Measurements from ENCODE around the gene CLCN1.
A peak's percentile ranks its signal among the peaks of the same experiment; 100 is the strongest.

The CLCN1 gene

DNA sequence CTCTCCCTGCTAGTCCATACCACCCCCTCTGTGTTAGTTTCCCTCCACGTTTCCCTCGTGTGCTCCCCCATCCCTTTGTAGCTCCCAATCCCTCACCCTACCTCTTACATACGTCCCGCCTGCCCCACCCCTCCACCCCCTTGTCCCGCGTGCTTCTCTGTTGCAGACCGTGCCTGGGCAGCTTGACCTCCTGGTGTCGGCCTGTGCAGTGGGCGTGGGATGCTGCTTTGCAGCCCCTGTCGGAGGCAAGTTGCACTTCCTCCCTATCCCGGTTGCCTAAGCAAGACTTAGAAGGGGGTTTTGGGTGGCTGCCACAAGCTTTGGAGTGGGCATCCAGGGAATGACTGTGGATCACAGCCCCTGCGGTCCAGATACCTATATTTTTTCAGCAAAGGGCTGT, 7.7 kb downstream of the CLCN1 start:
- TF ChIP-seq CTCF (IDR thresholded peaks at IDR 0.05; ENCODE audit: low read depth, low read length, missing control alignments), result no peak
- H3K4me3 ChIP-seq (replicated peaks; ENCODE audit: low read depth, low read length), result no peak overlapping the region
- DNase-seq (ENCODE audit: extremely low read depth, low read depth), result no peak

DNA sequence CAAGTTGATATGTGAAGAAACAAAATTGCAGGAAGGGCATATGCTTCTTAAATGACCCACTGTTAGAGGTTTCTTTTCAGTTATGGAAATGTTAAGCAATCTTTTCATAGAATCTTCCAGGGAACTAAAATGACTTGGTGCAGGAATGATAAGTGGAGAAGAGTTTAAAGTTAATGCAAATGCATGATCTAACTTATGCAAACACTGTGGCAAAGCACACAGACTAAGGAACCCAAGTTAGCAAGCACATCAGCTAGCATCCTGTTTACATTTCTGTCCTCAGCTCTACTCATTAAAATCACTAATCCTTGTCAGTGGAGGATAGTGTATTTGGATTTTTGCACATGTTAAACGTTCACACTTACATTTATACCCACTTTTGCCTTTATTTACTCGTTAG, 9.3 kb downstream of the CLCN1 start:
- no peak for TF ChIP-seq CTCF (IDR thresholded peaks at IDR 0.05; ENCODE audit: low read depth, low read length, missing control alignments)
- no peak overlapping the region for H3K4me3 ChIP-seq (replicated peaks; ENCODE audit: low read depth, low read length)
- DNase-seq (ENCODE audit: extremely low read depth, low read depth), result no peak

- no peak for DNase-seq (ENCODE audit: extremely low read depth, low read depth)
- H3K4me3 ChIP-seq (replicated peaks; ENCODE audit: low read depth, low read length), result no peak overlapping the region
- TF ChIP-seq CTCF (IDR thresholded peaks at IDR 0.05; ENCODE audit: low read depth, low read length, missing control alignments), result no peak
Measured at GRCh38 chr7:143327903-143328302, 12.0 kb downstream of the CLCN1 start.

DNA sequence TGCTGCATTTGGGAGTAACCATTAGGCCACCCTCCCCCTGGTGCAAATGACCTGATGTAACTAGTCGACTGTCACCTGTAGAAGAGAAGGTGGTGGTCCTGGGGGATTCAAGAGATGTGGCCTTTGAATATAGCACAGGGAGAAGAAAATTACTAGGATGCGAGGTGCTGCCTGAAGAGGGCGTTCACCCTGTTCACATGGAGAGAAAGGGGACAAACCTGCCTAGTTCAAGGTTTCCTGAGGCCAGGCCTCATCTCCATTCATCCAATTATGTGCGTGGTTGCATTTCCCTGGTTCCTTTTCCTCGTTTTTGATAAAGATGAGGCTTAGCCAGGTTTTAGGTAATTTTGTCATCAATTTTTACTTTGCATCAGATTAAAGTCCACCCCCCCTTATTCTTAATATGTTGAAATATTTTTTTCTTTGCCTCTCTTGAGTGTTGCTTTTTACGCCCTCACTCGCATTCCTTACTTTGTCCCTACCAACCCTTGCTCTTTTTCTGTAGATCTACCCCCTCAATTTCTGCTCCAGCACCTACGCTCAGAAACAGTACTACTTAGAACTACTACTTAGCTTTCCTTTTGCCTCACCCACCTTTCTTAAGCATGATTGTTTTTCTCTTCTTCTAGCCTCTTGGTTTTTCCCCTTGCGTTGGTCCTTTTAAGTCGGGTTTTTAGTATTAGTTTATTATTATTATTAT, 13.7 kb downstream of the CLCN1 start:
- no peak overlapping the region for H3K4me3 ChIP-seq (replicated peaks; ENCODE audit: low read depth, low read length)
- no peak for TF ChIP-seq CTCF (IDR thresholded peaks at IDR 0.05; ENCODE audit: low read depth, low read length, missing control alignments)
- no peak for DNase-seq (ENCODE audit: extremely low read depth, low read depth)

GRCh38 chr7:143331179-143331801, 15.4 kb downstream of the CLCN1 start:
- no peak for TF ChIP-seq CTCF (IDR thresholded peaks at IDR 0.05; ENCODE audit: low read depth, low read length, missing control alignments)
- peak; percentile 40 for DNase-seq (ENCODE audit: extremely low read depth, low read depth)
- no peak overlapping the region for H3K4me3 ChIP-seq (replicated peaks; ENCODE audit: low read depth, low read length)

- no peak for TF ChIP-seq CTCF (IDR thresholded peaks at IDR 0.05; ENCODE audit: low read depth, low read length, missing control alignments)
- DNase-seq (ENCODE audit: extremely low read depth, low read depth), result no peak
- H3K4me3 ChIP-seq (replicated peaks; ENCODE audit: low read depth, low read length), result no peak overlapping the region
Measured at GRCh38 chr7:143334244-143334643, 18.3 kb downstream of the CLCN1 start.
